Motor neuron (in vitro differentiated cells): ENCODE results near the gene MTAP. TPM values are rescaled to one million over a fixed set of nuclear protein-coding genes. Genes with fewer than 3 reads are reported as not detected.
A peak's percentile ranks its signal among the peaks of the same experiment; 100 is the strongest.

ENCODE experiments used
- ATAC-seq, 8 experiments: fragments of 200-7000 bp; cut with Tn5 transposase; replicated peaks in 6 of 8; 2 replicates each; pipeline ENCODE4 v1.8.0; 2021; ENCODE audit warnings: mild to moderate bottlenecking in 8 of 8, moderate library complexity in 8 of 8
- H3K27ac ChIP-seq, 2 donors: fragments of 250-450 bp; sonication (Bioruptor Pico); 2 replicates each; pipeline ENCODE4 v1.9.0; 2021; ENCODE audit warnings: antibody characterized with exemption in 2 of 2, mild to moderate bottlenecking in 2 of 2, moderate library complexity in 1 of 2
- H3K4me1 ChIP-seq, 2 donors: fragments of 250-450 bp; sonication (Bioruptor Pico); replicated peaks in 1 of 2; 2 replicates each; pipeline ENCODE4 v1.6.1; 2021; ENCODE audit warnings: antibody characterized with exemption in 2 of 2, mild to moderate bottlenecking in 2 of 2, moderate library complexity in 1 of 2
- H3K4me3 ChIP-seq, 5 donors: fragments of 250-450 bp; sonication (Bioruptor Pico); 2 replicates each; pipeline ENCODE4 v1.9.0; 2021; ENCODE audit warnings: antibody characterized with exemption in 5 of 5, mild to moderate bottlenecking in 5 of 5, moderate library complexity in 4 of 5
- WGBS, 10 experiments: fragments of 450-650 bp; shearing (Covaris generic); methylation state at CpG; one replicate each; pipeline ENCODE4 v1.0.0; 2022; 5-methylcytosine and 5-hydroxymethylcytosine counted together
- in situ Hi-C, 9 experiments: fragments of 400-800 bp; cut with MboI; loops; one replicate each; pipeline ENCODE4 v1.15.0; 2021; ENCODE audit warnings: low sequenced_read_pairs in 9 of 9, low pct_unique_long_range_greater_than_20kb in 2 of 9; ENCODE audit not compliant: unreplicated experiment in 9 of 9
- total RNA-seq, 8 experiments: library from RNA; unstranded; fragments of 300-600 nt; gene quantifications; 2 replicates each; pipeline versions ENCODE4 v1.2.3 to v1.2.4, GENCODE V29; 2022

MTAP gene
- total RNA-seq, result 10 to 100 TPM; 11.2 to 47.5 (median 18.8) TPM

GRCh38 chr9:21802418-21803000 is at the start of gene MTAP:
Gene MTAP (plus strand): TSS chr9:21802636. CDS start chr9:21802749, 113 bp downstream.
- peak; percentile 83 to 97 (median 93) for ATAC-seq
- in situ Hi-C loops, result loop anchor here in 4 of 9 experiments (25.0 kb wide), 3 partner anchors 185 to 435 kb away; partner anchors contain the start of genes CDKN2A (in 2 of the 4), CDKN2B-AS1 (in 2 of the 4) and CDKN2B (in 1 of the 4)
- WGBS, 10 experiments, result 0% methylated on average over 1 to 7 of the region's 48 CpGs; no CpG with 5 or more reads in 4 of the 10 experiments
- Histone ChIP-seq H3K27ac (peak within 1 kb of the TSS; percentile 16 to 71), H3K4me3 (peak within 1 kb of the TSS; percentile 66 to 85 (median 72)), H3K4me1 (peaks cover 10 to 12% of the 10 kb centered on the region in 2 donors)

GRCh38 chr9:21753523-21753922 is 48.9 kb upstream of the MTAP start:
- peak in 1 of 8 experiments; percentile 60 for ATAC-seq
- in situ Hi-C loops, result loop anchor here in 2 of 9 experiments (25.0 kb wide), 2 partner anchors 91 to 241 kb away; no protein-coding TSS in a partner anchor
- H3K4me3 ChIP-seq, result no peak overlapping the region
- peaks cover 14 to 16% of the 10 kb centered on the region in 2 donors for H3K4me1 ChIP-seq
- no peak overlapping the region for H3K27ac ChIP-seq
- 67 to 100% (median 95%) methylated on average over 1 of the region's 1 CpG for WGBS, 10 experiments

GRCh38 chr9:21754741-21755140 is 47.7 kb upstream of the MTAP start:
- in situ Hi-C loops, result loop anchor here in 2 of 9 experiments (25.0 kb wide), 2 partner anchors 92 to 242 kb away; no protein-coding TSS in a partner anchor
- ATAC-seq, result no peak
- H3K27ac ChIP-seq, result no peak overlapping the region

DNA sequence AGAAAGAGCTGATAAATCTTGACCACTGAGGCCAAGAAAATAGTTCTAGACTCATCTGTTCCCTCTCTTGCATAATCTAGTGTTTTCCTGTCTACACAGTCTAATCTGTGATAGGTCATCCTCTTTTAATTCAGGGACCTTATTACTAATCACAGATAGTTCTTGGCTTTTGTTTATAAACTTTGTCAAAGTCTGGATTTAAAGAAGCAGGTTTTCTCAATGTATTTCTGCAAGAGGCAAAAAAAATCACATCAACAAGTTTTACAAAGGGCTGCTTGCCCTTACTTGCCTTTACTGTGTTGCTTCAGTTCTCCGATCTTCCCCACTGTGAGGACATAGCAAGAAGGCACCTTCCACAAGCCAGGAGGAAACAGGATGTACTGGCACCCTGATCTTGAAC is 43.9 kb upstream of the MTAP start:
- in situ Hi-C loops, result loop anchor here in 2 of 9 experiments (25.0 kb wide), 2 partner anchors 96 to 246 kb away; no protein-coding TSS in a partner anchor
- H3K4me3 ChIP-seq, result no peak overlapping the region
- 83 to 100% (median 93%) methylated on average over 1 of the region's 1 CpG; no CpG with 5 or more reads in 4 of the 10 experiments for WGBS, 10 experiments
- H3K4me1 ChIP-seq, result no peaks in the 10 kb centered on the region
- no peak for ATAC-seq
- no peak overlapping the region for H3K27ac ChIP-seq

More at GRCh38 chr9:21754741-21755140, 47.7 kb upstream of the MTAP start:
- peaks cover 14 to 16% of the 10 kb centered on the region in 2 donors for H3K4me1 ChIP-seq
- H3K4me3 ChIP-seq, result no peak overlapping the region
- WGBS, 10 experiments, result 33 to 100% (median 93%) methylated on average over 1 to 2 of the region's 2 CpGs; no CpG with 5 or more reads in 3 of the 10 experiments

DNA sequence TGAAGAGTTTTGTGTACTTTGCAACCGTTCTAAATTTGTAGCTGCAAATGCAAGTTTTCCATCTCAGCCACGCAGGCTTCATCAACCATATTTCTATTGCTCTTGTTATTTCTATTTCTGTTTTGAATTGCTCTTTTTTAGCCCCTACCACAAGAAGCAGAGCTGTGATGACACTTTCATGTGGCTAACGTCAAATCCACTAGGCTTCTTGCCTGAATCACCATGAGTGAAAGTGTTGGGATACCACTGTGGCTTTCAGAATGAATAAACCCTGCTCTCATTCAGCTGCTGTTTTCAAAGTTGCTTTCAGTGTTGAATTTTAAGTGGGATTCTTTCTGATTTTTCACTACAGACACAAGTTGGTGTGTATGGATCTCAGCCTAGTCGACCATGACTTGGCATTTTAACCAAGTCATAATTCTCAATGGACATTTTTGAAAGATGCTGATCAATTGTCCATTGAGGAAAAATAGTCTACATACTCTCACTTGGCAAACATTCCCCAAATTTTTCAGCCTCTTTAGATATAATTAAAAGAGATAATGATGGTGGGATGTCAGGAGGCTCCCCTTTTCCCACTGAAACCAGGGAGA is 41.0 kb upstream of the MTAP start:
- Histone ChIP-seq H3K27ac (no peak overlapping the region), H3K4me3 (no peak overlapping the region), H3K4me1 (no peaks in the 10 kb centered on the region)
- ATAC-seq, result no peak
- WGBS, 10 experiments, result 33 to 97% (median 58%) methylated on average over 2 to 4 of the region's 4 CpGs
- in situ Hi-C loops, result loop anchor here in 2 of 9 experiments (25.0 kb wide), 2 partner anchors 99 to 249 kb away; no protein-coding TSS in a partner anchor

- no peak for ATAC-seq
- WGBS, 10 experiments, result 85 to 100% (median 92%) methylated on average over 1 to 3 of the region's 3 CpGs; no CpG with 5 or more reads in 1 of the 10 experiments
- in situ Hi-C loops, result loop anchor here in 2 of 9 experiments (25.0 kb wide), 2 partner anchors 100 to 250 kb away; no protein-coding TSS in a partner anchor
- H3K4me1 ChIP-seq, result no peaks in the 10 kb centered on the region
- no peak overlapping the region for H3K27ac ChIP-seq
- no peak overlapping the region for H3K4me3 ChIP-seq
These were observed 40.4 kb upstream of the MTAP start for GRCh38 chr9:21762064-21762463.

DNA sequence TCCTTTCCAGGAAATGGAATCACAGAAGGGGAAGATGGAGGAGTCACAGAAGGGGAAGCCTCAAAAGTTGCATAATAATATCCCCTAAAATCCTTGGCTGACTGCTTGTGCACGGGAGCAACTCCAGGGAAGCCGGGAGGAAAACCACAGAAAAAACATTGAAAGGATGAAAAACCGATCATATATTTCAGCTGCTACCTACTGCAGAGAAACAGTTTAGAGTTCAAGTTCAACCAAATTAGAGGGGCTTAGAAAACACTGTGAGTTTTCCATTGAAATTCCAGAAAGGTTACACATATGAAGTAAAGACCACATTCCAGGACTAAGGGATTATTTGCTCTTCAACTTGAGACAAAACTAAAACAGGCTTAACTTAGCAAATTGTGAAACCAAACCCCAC is 37.6 kb upstream of the MTAP start:
- WGBS, 10 experiments, result 0 to 71% (median 49%) methylated on average over 1 to 3 of the region's 3 CpGs; no CpG with 5 or more reads in 2 of the 10 experiments
- no peak overlapping the region for H3K27ac ChIP-seq
- no peaks in the 10 kb centered on the region for H3K4me1 ChIP-seq
- no peak for ATAC-seq
- in situ Hi-C loops, result loop anchor here in 2 of 9 experiments (25.0 kb wide), 2 partner anchors 103 to 253 kb away; no protein-coding TSS in a partner anchor
- no peak overlapping the region for H3K4me3 ChIP-seq

DNA sequence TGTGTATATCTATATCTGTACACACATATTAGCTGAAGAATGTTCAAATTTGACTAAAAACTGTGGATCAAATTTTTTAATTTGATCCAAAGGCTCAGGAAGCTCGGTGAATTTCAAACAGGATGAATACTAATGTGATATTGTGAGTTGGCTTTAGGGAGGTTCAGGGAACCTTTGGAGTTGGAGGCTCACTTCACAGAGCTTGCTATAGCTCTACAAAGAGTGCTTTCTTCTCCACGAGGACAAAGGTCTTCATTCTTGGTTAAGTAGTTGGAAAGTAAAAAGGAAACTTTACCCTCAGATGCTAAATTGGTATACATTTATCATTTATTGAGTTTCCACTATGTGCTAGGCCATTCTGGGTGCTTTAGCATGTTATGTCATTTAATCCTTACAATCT is 36.3 kb upstream of the MTAP start:
- no peak for ATAC-seq
- Histone ChIP-seq H3K27ac (no peak overlapping the region), H3K4me3 (no peak overlapping the region), H3K4me1 (no peaks in the 10 kb centered on the region)
- 18 to 69% (median 49%) methylated on average over 1 to 2 of the region's 2 CpGs; no CpG with 5 or more reads in 1 of the 10 experiments for WGBS, 10 experiments
- in situ Hi-C loops, result loop anchor here in 2 of 9 experiments (25.0 kb wide), 2 partner anchors 104 to 254 kb away; no protein-coding TSS in a partner anchor

- in situ Hi-C loops, result loop anchor here in 2 of 9 experiments (25.0 kb wide), 2 partner anchors 109 to 259 kb away; no protein-coding TSS in a partner anchor
- no peak overlapping the region for H3K27ac ChIP-seq
- peak in 6 of 8 experiments; percentile 16 to 99 (median 76) for ATAC-seq
- 0 to 80% (median 67%) methylated on average over 1 of the region's 1 CpG; no CpG with 5 or more reads in 5 of the 10 experiments for WGBS, 10 experiments
- H3K4me3 ChIP-seq, result no peak overlapping the region
- H3K4me1 ChIP-seq, result peaks cover 0 to 2% of the 10 kb centered on the region in 2 donors
These were observed 31.4 kb upstream of the MTAP start for GRCh38 chr9:21770871-21771560.

- Histone ChIP-seq H3K4me1 (no peaks in the 10 kb centered on the region), H3K4me3 (no peak overlapping the region), H3K27ac (no peak overlapping the region)
- no peak for ATAC-seq
- 0 to 100% (median 87%) methylated on average over 1 of the region's 1 CpG; no CpG with 5 or more reads in 2 of the 10 experiments for WGBS, 10 experiments
- in situ Hi-C loops, result loop anchor here in 7 of 9 experiments (25.0 kb wide), 3 partner anchors 190 to 465 kb away; partner anchors contain the start of gene IFNA5 (in 5 of the 7)
These were observed 24.7 kb upstream of the MTAP start for GRCh38 chr9:21777701-21778100.

GRCh38 chr9:21778304-21778703 is 24.1 kb upstream of the MTAP start:
- WGBS, 10 experiments, result 0 to 79% (median 58%) methylated on average over 1 of the region's 1 CpG; no CpG with 5 or more reads in 2 of the 10 experiments
- no peak overlapping the region for H3K4me3 ChIP-seq
- in situ Hi-C loops, result loop anchor here in 7 of 9 experiments (25.0 kb wide), 3 partner anchors 191 to 466 kb away; partner anchors contain the start of gene IFNA5 (in 5 of the 7)

DNA sequence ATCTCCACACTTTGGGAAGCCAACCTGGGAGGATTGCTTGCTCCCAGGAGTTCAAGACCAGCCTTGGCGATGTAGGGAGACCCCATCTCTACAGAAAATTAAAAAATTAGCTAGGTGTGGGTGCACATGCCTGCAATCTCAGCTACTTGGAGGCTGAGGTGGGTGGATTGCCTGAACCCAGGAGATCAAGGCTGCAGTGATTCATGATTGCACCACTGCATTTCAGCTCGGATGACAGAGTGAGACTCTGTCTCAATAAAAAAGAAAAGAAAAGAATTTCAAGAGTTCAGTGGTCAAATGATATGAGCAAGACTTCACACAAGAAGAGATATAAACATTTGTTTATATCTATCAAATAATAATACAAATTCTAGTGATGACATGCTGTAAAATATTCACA is 23.0 kb upstream of the MTAP start:
- Histone ChIP-seq H3K4me3 (no peak overlapping the region), H3K27ac (no peak overlapping the region), H3K4me1 (no peaks in the 10 kb centered on the region)
- ATAC-seq, result no peak
- in situ Hi-C loops, result loop anchor here in 7 of 9 experiments (25.0 kb wide), 3 partner anchors 192 to 467 kb away; partner anchors contain the start of gene IFNA5 (in 5 of the 7)
- WGBS, 10 experiments, result 38 to 100% (median 50%) methylated on average over 1 to 2 of the region's 2 CpGs; no CpG with 5 or more reads in 1 of the 10 experiments

More at GRCh38 chr9:21778304-21778703, 24.1 kb upstream of the MTAP start:
- Histone ChIP-seq H3K27ac (no peak overlapping the region), H3K4me1 (no peaks in the 10 kb centered on the region)
- ATAC-seq, result no peak
